ENCODE measurements around the gene LTN1. TPM values are rescaled to one million over a fixed set of nuclear protein-coding genes. Genes with fewer than 3 reads are reported as not detected.

The LTN1 gene
- total RNA-seq, 1 donor from 2014 or later = 28.9 TPM

Other genes starting within 250 kb of the LTN1 start
- gene RWDD2B, start 26.5 kb upstream of the LTN1 start, total RNA-seq = 11.8 and 12.7 TPM in 2 replicates
- 25.5 and 30.3 TPM in 2 replicates for gene USP16, start 31.8 kb upstream of the LTN1 start, total RNA-seq
- 187 and 198 TPM in 2 replicates for gene CCT8, start 80.8 kb upstream of the LTN1 start, total RNA-seq
- 67.3 and 75.2 TPM in 2 replicates for gene MAP3K7CL, start 137.8 kb upstream of the LTN1 start, total RNA-seq

All from astrocyte (in vitro differentiated cells and primary cell).